SU-DHL-6 (cell line): ENCODE results near the gene ITGA1.

Source experiments
- H2AFZ ChIP-seq: fragments of 200-600 bp; sonication (generic); 2 replicates; pipeline ENCODE4 v1.6.1; 2014; ENCODE audit warnings: low read depth, mild to moderate bottlenecking, moderate library complexity, mixed read lengths, antibody characterized with exemption, low read length; ENCODE audit not compliant: severe bottlenecking
- H3F3A ChIP-seq: fragments of 200-600 bp; shearing (Covaris generic); 2 replicates; pipeline ENCODE4 v1.6.0; 2016; ENCODE audit warnings: antibody characterized with exemption, mild to moderate bottlenecking; ENCODE audit not compliant: insufficient read depth
- H3K27ac ChIP-seq: fragments of 200-600 bp; sonication (generic); 2 replicates; pipeline ENCODE4 v1.5.1; 2016; ENCODE audit warnings: low read depth, mild to moderate bottlenecking, low read length, moderate library complexity, mixed read lengths
- H3K27me3 ChIP-seq: fragments of 200-600 bp; sonication (generic), shearing (Covaris generic); 2 replicates; pipeline ENCODE4 v1.6.0; 2014; ENCODE audit warnings: mild to moderate bottlenecking, low read length
- H3K36me3 ChIP-seq: fragments of 200-600 bp; sonication (generic); 2 replicates; pipeline ENCODE4 v1.6.1; 2014; ENCODE audit warnings: mild to moderate bottlenecking, low read length, mixed read lengths
- H3K4me2 ChIP-seq: fragments of 300-600, 200-600 bp; shearing (Covaris generic), sonication (generic); 2 replicates; pipeline ENCODE4 v1.6.0; 2014; ENCODE audit warnings: low read length, low read depth, mild to moderate bottlenecking; ENCODE audit not compliant: poor library complexity, severe bottlenecking
- H3K4me3 ChIP-seq: fragments of 200-600 bp; sonication (generic); 2 replicates; pipeline ENCODE4 v1.5.1; 2014; ENCODE audit warnings: antibody characterized with exemption, low read length, mild to moderate bottlenecking, mixed read lengths; ENCODE audit not compliant: insufficient read depth, poor library complexity, severe bottlenecking
- H3K79me2 ChIP-seq: fragments of 200-600 bp; sonication (generic); 2 replicates; pipeline ENCODE4 v1.6.1; 2014; ENCODE audit warnings: mild to moderate bottlenecking, low read length, moderate library complexity; ENCODE audit not compliant: insufficient read depth
- H3K9ac ChIP-seq: fragments of 200-600 bp; sonication (generic); 2 replicates; pipeline ENCODE4 v1.7.0; 2014; ENCODE audit warnings: mild to moderate bottlenecking, low read length
- H3K9me2 ChIP-seq: fragments of 200-600 bp; sonication (generic); replicated peaks from 2 replicates; pipeline ENCODE4 v1.6.1; 2014; ENCODE audit warnings: low read length; ENCODE audit not compliant: insufficient read depth
- H3K9me3 ChIP-seq: fragments of 200-600 bp; sonication (generic); 2 replicates; pipeline ENCODE4 v1.6.1; 2014; ENCODE audit warnings: low read length, mixed read lengths; ENCODE audit not compliant: insufficient read depth
- H4K20me1 ChIP-seq: fragments of 200-600 bp; sonication (generic); 2 replicates; pipeline ENCODE4 v1.6.1; 2014; ENCODE audit warnings: low read depth, mild to moderate bottlenecking, antibody characterized with exemption, low read length, moderate library complexity, mixed read lengths
- CTCF ChIP-seq: fragments of 200-600 bp; sonication (generic); IDR thresholded peaks from one replicate; pipeline ENCODE4 v1.5.1; 2017; ENCODE audit warnings: antibody characterized with exemption, mild to moderate bottlenecking, low read length, moderate library complexity; ENCODE audit not compliant: insufficient read depth, poor library complexity, severe bottlenecking
- EZH2phosphoT487 ChIP-seq: fragments of 200-600 bp; sonication (generic), shearing (Covaris generic); conservative IDR thresholded peaks from 2 replicates; pipeline ENCODE4 v1.6.1; 2018; ENCODE audit warnings: mild to moderate bottlenecking, antibody characterized with exemption, low read length, moderate library complexity, mixed read lengths

Gene ITGA1

GRCh38 chr5:52802974-52803336 is 15.2 kb downstream of the ITGA1 start:
- H3K79me2 ChIP-seq = peaks cover 44% of the 10 kb centered on the region

GRCh38 chr5:52804387-52804791 is 16.7 kb downstream of the ITGA1 start:
- Histone ChIP-seq H4K20me1 (peaks cover 36% of the 10 kb centered on the region), H3K79me2 (peaks cover 41% of the 10 kb centered on the region), H2AFZ (no peak overlapping the region), H3K4me3 (no peak overlapping the region), H3K27ac (no peak overlapping the region), H3K36me3 (peaks cover 18% of the 10 kb centered on the region; the same call in 1 of the 2 replicates), H3K27me3 (no peaks in the 10 kb centered on the region), H3K4me2 (no peak overlapping the region), H3K9me2 (no peaks in the 10 kb centered on the region), H3K9me3 (no peaks in the 10 kb centered on the region), H3K9ac (no peak overlapping the region), H3F3A (no peaks in the 10 kb centered on the region; the same call in 1 of the 2 replicates)
- TF ChIP-seq CTCF = no peak
- no peak for TF ChIP-seq EZH2phosphoT487

More at GRCh38 chr5:52802974-52803336, 15.2 kb downstream of the ITGA1 start:
- Histone ChIP-seq H3K9ac (no peak overlapping the region), H3K27ac (no peak overlapping the region), H3F3A (no peaks in the 10 kb centered on the region; the same call in 1 of the 2 replicates), H3K36me3 (peaks cover 18% of the 10 kb centered on the region; the same call in 1 of the 2 replicates), H4K20me1 (peaks cover 36% of the 10 kb centered on the region), H3K4me2 (peak overlapping the region; percentile 84), H3K27me3 (no peaks in the 10 kb centered on the region), H3K9me2 (no peaks in the 10 kb centered on the region), H2AFZ (no peak overlapping the region), H3K4me3 (no peak overlapping the region), H3K9me3 (no peaks in the 10 kb centered on the region)
- TF ChIP-seq EZH2phosphoT487 = no peak
- no peak for TF ChIP-seq CTCF

- no peaks in the 10 kb centered on the region; the same call in 1 of the 2 replicates for H3F3A ChIP-seq
- no peaks in the 10 kb centered on the region for H3K27me3 ChIP-seq
- peaks cover 18% of the 10 kb centered on the region; the same call in 1 of the 2 replicates for H3K36me3 ChIP-seq
- H3K9me2 ChIP-seq = no peaks in the 10 kb centered on the region
- peaks cover 40% of the 10 kb centered on the region for H3K79me2 ChIP-seq
- no peak overlapping the region for H3K4me3 ChIP-seq
- H4K20me1 ChIP-seq = peaks cover 36% of the 10 kb centered on the region
- TF ChIP-seq EZH2phosphoT487 = no peak
- no peak for TF ChIP-seq CTCF
- H2AFZ ChIP-seq = no peak overlapping the region
- no peak overlapping the region for H3K27ac ChIP-seq
- no peak overlapping the region for H3K9ac ChIP-seq
- no peaks in the 10 kb centered on the region for H3K9me3 ChIP-seq
- no peak overlapping the region for H3K4me2 ChIP-seq
These were observed 17.3 kb downstream of the ITGA1 start for GRCh38 chr5:52804981-52805380.
